HCT116 (cell line): Measurements from ENCODE around the gene GCLC. TPM values are rescaled to one million over a fixed set of nuclear protein-coding genes. Genes with fewer than 3 reads are reported as not detected.

Source experiments
- ATAC-seq: fragments of 200-7000 bp; cut with Tn5 transposase; 2 replicates; pipeline ENCODE4 v1.9.1; 2020; ENCODE audit warnings: mild to moderate bottlenecking, moderate library complexity
- BruUV-seq: library from RNA; stranded (reverse); fragments of 400-500 nt; replicated peaks from 2 replicates; lab custom pipeline; 2021; lab: Mats Ljungman, UMichigan
- CTCF ChIA-PET: fragments of 300-600 bp; sonication (Branson Sonifier 250); formaldehyde crosslinking; loops from one replicate; lab custom pipeline; 2021; ENCODE audit warnings: antibody characterized with exemption; lab: Charles Lee
- POLR2A ChIA-PET: fragments of 300-600, 350-600 bp; sonication (Branson Sonifier 250); formaldehyde crosslinking; loops from one replicate; lab custom pipeline; 2021; ENCODE audit warnings: antibody characterized with exemption; lab: Charles Lee
- RAD21 ChIA-PET, 2 experiments: fragments of 300-600 bp; sonication (Branson Sonifier 250); formaldehyde crosslinking; loops; one replicate each; lab custom pipeline; 2023; ENCODE audit warnings: low total read pairs in 2 of 2; ENCODE audit not compliant: uncharacterized antibody in 2 of 2, unreplicated experiment in 2 of 2, low non-redundant PET in 1 of 2; lab: Charles Lee
- DNase-seq: peaks from one replicate; pipeline ENCODE4 v3.0.0-alpha.2; 2010; ENCODE audit warnings: low read depth, low spot score
- H2AFZ ChIP-seq: fragments of 200-600 bp; shearing (Covaris generic), sonication (generic); 2 replicates; pipeline ENCODE4 v1.6.1; 2017; ENCODE audit warnings: low read depth, mixed run types, mixed read lengths, antibody characterized with exemption, low read length; ENCODE audit not compliant: poor library complexity, severe bottlenecking
- H3K27ac ChIP-seq: 2 replicates; pipeline ENCODE4 v1.5.1; 2012; ENCODE audit warnings: low read depth, low read length
- H3K27me3 ChIP-seq: fragments of 200-600 bp; sonication (generic); 2 replicates; pipeline ENCODE4 v1.6.1; 2016; ENCODE audit warnings: mixed run types, low read length, mixed read lengths; ENCODE audit not compliant: insufficient read depth
- H3K36me3 ChIP-seq, 2 experiments: fragments of 200-500 bp in 1 of 2; fragments of 200-600 bp in 1 of 2; sonication (Bioruptor generic) in 1 of 2; sonication (generic) in 1 of 2; 2 replicates each; pipeline versions ENCODE4 v1.5.1 to v1.6.1; 2014 to 2016; ENCODE audit warnings: low read length in 2 of 2, inconsistent platforms in 1 of 2, mixed read lengths in 1 of 2, mixed run types in 1 of 2; ENCODE audit not compliant: insufficient read depth in 2 of 2, control insufficient read depth in 1 of 2
- H3K4me1 ChIP-seq, 2 experiments: fragments of 200-600 bp in 1 of 2; sonication (generic) in 1 of 2; 2 replicates each; pipeline versions ENCODE4 v1.5.1 to v1.6.1; 2012 to 2017; ENCODE audit warnings: low read length in 2 of 2, inconsistent platforms in 1 of 2, mild to moderate bottlenecking in 1 of 2, mixed read lengths in 1 of 2, mixed run types in 1 of 2, moderate library complexity in 1 of 2; ENCODE audit not compliant: insufficient read depth in 2 of 2, control insufficient read depth in 1 of 2
- H3K4me2 ChIP-seq: fragments of 200-600 bp; sonication (generic); 2 replicates; pipeline ENCODE4 v1.6.1; 2017; ENCODE audit warnings: mixed run types, low read length, mixed read lengths
- H3K4me3 ChIP-seq, 2 experiments: fragments of 200-600 bp in 1 of 2; sonication (generic) in 1 of 2; replicated peaks in 1 of 2; 2 replicates each; pipeline ENCODE4 v1.5.1; 2011 to 2016; ENCODE audit warnings: low read length in 2 of 2, control low read depth in 1 of 2, low read depth in 1 of 2, mild to moderate bottlenecking in 1 of 2, mixed read lengths in 1 of 2, mixed run types in 1 of 2
- H3K79me2 ChIP-seq: fragments of 200-600 bp; sonication (generic); 2 replicates; pipeline ENCODE4 v1.6.1; 2017; ENCODE audit warnings: mild to moderate bottlenecking, mixed run types, low read length, moderate library complexity, mixed read lengths; ENCODE audit not compliant: insufficient read depth
- H3K9ac ChIP-seq: fragments of 200-600 bp; sonication (generic); 2 replicates; pipeline ENCODE4 v1.6.1; 2016; ENCODE audit warnings: low read length, mixed read lengths
- H3K9me2 ChIP-seq: fragments of 200-600 bp; sonication (generic), shearing (Covaris generic); 2 replicates; pipeline ENCODE4 v1.6.1; 2017; ENCODE audit warnings: mixed run types, mild to moderate bottlenecking, moderate library complexity; ENCODE audit not compliant: insufficient read depth
- H3K9me3 ChIP-seq, 2 experiments: fragments of 200-500 bp in 1 of 2; fragments of 200-600 bp in 1 of 2; sonication (Bioruptor generic) in 1 of 2; sonication (generic) in 1 of 2; 2 replicates each; pipeline ENCODE4 v1.6.1; 2014 to 2017; ENCODE audit warnings: low read length in 2 of 2, mixed read lengths in 2 of 2, inconsistent platforms in 1 of 2, low read depth in 1 of 2, mild to moderate bottlenecking in 1 of 2, mixed run types in 1 of 2, moderate library complexity in 1 of 2; ENCODE audit not compliant: control insufficient read depth in 1 of 2, insufficient read depth in 1 of 2
- H4K20me1 ChIP-seq: fragments of 200-600 bp; sonication (generic), shearing (Covaris generic); 2 replicates; pipeline ENCODE4 v1.6.1; 2017; ENCODE audit warnings: mixed run types, mild to moderate bottlenecking, moderate library complexity; ENCODE audit not compliant: insufficient read depth
- CEBPB ChIP-seq: IDR thresholded peaks from 2 replicates; pipeline ENCODE4 v1.6.1; 2012; ENCODE audit warnings: low read depth
- EGR1 ChIP-seq: IDR thresholded peaks from 2 replicates; pipeline ENCODE4 v1.6.1; 2012; ENCODE audit warnings: low read depth
- ELF1 ChIP-seq: IDR thresholded peaks from 2 replicates; pipeline ENCODE4 v1.6.1; 2012; ENCODE audit warnings: low read depth, borderline replicate concordance
- EZH2phosphoT487 ChIP-seq: fragments of 200-600 bp; IDR thresholded peaks from 2 replicates; pipeline ENCODE4 v1.6.1; 2018; ENCODE audit warnings: antibody characterized with exemption, borderline replicate concordance
- FOSL1 ChIP-seq: IDR thresholded peaks from 2 replicates; pipeline ENCODE4 v1.6.1; 2012; ENCODE audit warnings: low read depth
- JUND ChIP-seq: IDR thresholded peaks from 2 replicates; pipeline ENCODE4 v1.6.1; 2012
- SIN3A ChIP-seq: IDR thresholded peaks from 2 replicates; pipeline ENCODE4 v1.6.1; 2012; ENCODE audit warnings: low read depth
- SP1 ChIP-seq: IDR thresholded peaks from 2 replicates; pipeline ENCODE4 v1.6.1; 2012; ENCODE audit warnings: low read depth
- SRF ChIP-seq: IDR thresholded peaks from 2 replicates; pipeline ENCODE4 v1.6.1; 2012; ENCODE audit warnings: low read depth
- TCF7L2 ChIP-seq: IDR thresholded peaks from 2 replicates; pipeline ENCODE4 v1.7.0; 2011; ENCODE audit warnings: borderline replicate concordance, inconsistent platforms; ENCODE audit not compliant: insufficient read depth, insufficient read length; ENCODE audit errors: extremely low read depth
- YY1 ChIP-seq: IDR thresholded peaks from 2 replicates; pipeline ENCODE4 v1.6.1; 2011; ENCODE audit warnings: low read length, low read depth, moderate library complexity, mild to moderate bottlenecking; ENCODE audit not compliant: insufficient replicate concordance; ENCODE audit errors: extremely low read depth
- ZNF274 ChIP-seq: fragments of 200-500 bp; sonication (Bioruptor generic); IDR thresholded peaks from 2 replicates; pipeline ENCODE4 v1.6.1; 2014; ENCODE audit warnings: mild to moderate bottlenecking, low read depth, low read length, inconsistent platforms
- intact Hi-C: fragments of 100-400 bp; cut with micrococcal nuclease; formaldehyde crosslinking; loops from 2 replicates; pipeline ENCODE4 v1.10.0; 2022
- total RNA-seq: library from RNA; stranded (reverse); gene quantifications from one replicate; pipeline ENCODE4 v1.2.1, GENCODE V29; 2021; ENCODE audit not compliant: unreplicated experiment

GCLC gene
- total RNA-seq, 1 experiment from 2014 or later, result 72.0 TPM

GRCh38 chr6:53581173-53581773 is 36.4 kb upstream of the GCLC start:
- H2AFZ ChIP-seq, result no peak overlapping the region
- H3K9me3 ChIP-seq, result no peaks in the 10 kb centered on the region
- intact Hi-C loops, result no loop called here
- H3K79me2 ChIP-seq, result no peaks in the 10 kb centered on the region
- no peaks in the 10 kb centered on the region for H3K4me1 ChIP-seq
- H3K36me3 ChIP-seq, result no peaks in the 10 kb centered on the region
- TF ChIP-seq SP1 (no peak), SRF (no peak), FOSL1 (no peak), ZNF274 (no peak), SIN3A (no peak), EZH2phosphoT487 (no peak), JUND (no peak), ELF1 (no peak)
- H3K27ac ChIP-seq, result no peak overlapping the region
- no peaks in the 10 kb centered on the region for H3K27me3 ChIP-seq
- RAD21 ChIA-PET, result no interaction called here
- CTCF ChIA-PET, result no interaction called here
- POLR2A ChIA-PET, result no interaction called here
- no peak overlapping the region for H3K4me3 ChIP-seq
- no peaks in the 10 kb centered on the region for H3K9me2 ChIP-seq
- no peak overlapping the region for H3K9ac ChIP-seq
- H4K20me1 ChIP-seq, result no peaks in the 10 kb centered on the region
- ATAC-seq (no peak), DNase-seq (no peak)
- H3K4me2 ChIP-seq, result no peak overlapping the region
- BruUV-seq, result no TSS peak

GRCh38 chr6:53579338-53579737 is 34.4 kb upstream of the GCLC start:
- no peak for ATAC-seq
- H3K79me2 ChIP-seq, result no peaks in the 10 kb centered on the region
- H3K36me3 ChIP-seq, result no peaks in the 10 kb centered on the region
- H4K20me1 ChIP-seq, result no peaks in the 10 kb centered on the region
- BruUV-seq, result no TSS peak
- H3K27ac ChIP-seq, result no peak overlapping the region
- no peaks in the 10 kb centered on the region for H3K27me3 ChIP-seq
- H3K4me3 ChIP-seq, result no peak overlapping the region
- DNase-seq, result no peak
- H3K4me1 ChIP-seq, result no peaks in the 10 kb centered on the region
- RAD21 ChIA-PET, result no interaction called here
- intact Hi-C loops, result no loop called here
- no peak overlapping the region for H2AFZ ChIP-seq
- H3K9ac ChIP-seq, result no peak overlapping the region
- no peak for TF ChIP-seq CEBPB
- no peak for TF ChIP-seq ZNF274
- TF ChIP-seq EGR1, result no peak
- TF ChIP-seq TCF7L2, result no peak
- TF ChIP-seq JUND, result no peak
- TF ChIP-seq SP1, result no peak
- no peak for TF ChIP-seq YY1
- no peak for TF ChIP-seq FOSL1
- no peaks in the 10 kb centered on the region for H3K9me3 ChIP-seq
- no peak overlapping the region for H3K4me2 ChIP-seq
- CTCF ChIA-PET, result no interaction called here
- no peaks in the 10 kb centered on the region for H3K9me2 ChIP-seq
- POLR2A ChIA-PET, result no interaction called here
